Stimulated activated naive CD8-positive, alpha-beta T cell treated with anti-CD3 and anti-CD28 coated beads, Interleukin-15, amount 100 ng/mL, for 72 hours (primary cell): ENCODE data around the gene AOAH.

ENCODE experiments used
- ATAC-seq: fragments of 150-1000 bp; cut with Tn5 transposase; 2 replicates; pipeline ENCODE4 v1.10.0; 2021; ENCODE audit warnings: mild to moderate bottlenecking, moderate library complexity
- DNase-seq, 2 donors: peaks; one replicate each; pipeline ENCODE4 v3.0.0; 2021 to 2022
- H3K27ac Mint-ChIP-seq, 2 donors: one replicate each; pipeline ENCODE4 v1.8.0; 2022; ENCODE audit warnings: mild to moderate bottlenecking in 2 of 2, mixed read lengths in 2 of 2, moderate library complexity in 2 of 2
- H3K27me3 Mint-ChIP-seq: one replicate; pipeline ENCODE4 v1.8.0; 2022; ENCODE audit warnings: mixed read lengths
- H3K4me1 Mint-ChIP-seq: one replicate; pipeline ENCODE4 v1.8.0; 2022; ENCODE audit warnings: mild to moderate bottlenecking, mixed read lengths
- H3K4me3 Mint-ChIP-seq, 2 donors: one replicate each; pipeline ENCODE4 v1.8.0; 2022; ENCODE audit warnings: mild to moderate bottlenecking in 2 of 2, mixed read lengths in 2 of 2, moderate library complexity in 1 of 2
- H3K9me3 Mint-ChIP-seq, 2 donors: one replicate each; pipeline ENCODE4 v1.8.0; 2022; ENCODE audit warnings: mixed read lengths in 2 of 2

AOAH gene, protein sequence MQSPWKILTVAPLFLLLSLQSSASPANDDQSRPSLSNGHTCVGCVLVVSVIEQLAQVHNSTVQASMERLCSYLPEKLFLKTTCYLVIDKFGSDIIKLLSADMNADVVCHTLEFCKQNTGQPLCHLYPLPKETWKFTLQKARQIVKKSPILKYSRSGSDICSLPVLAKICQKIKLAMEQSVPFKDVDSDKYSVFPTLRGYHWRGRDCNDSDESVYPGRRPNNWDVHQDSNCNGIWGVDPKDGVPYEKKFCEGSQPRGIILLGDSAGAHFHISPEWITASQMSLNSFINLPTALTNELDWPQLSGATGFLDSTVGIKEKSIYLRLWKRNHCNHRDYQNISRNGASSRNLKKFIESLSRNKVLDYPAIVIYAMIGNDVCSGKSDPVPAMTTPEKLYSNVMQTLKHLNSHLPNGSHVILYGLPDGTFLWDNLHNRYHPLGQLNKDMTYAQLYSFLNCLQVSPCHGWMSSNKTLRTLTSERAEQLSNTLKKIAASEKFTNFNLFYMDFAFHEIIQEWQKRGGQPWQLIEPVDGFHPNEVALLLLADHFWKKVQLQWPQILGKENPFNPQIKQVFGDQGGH

DNA sequence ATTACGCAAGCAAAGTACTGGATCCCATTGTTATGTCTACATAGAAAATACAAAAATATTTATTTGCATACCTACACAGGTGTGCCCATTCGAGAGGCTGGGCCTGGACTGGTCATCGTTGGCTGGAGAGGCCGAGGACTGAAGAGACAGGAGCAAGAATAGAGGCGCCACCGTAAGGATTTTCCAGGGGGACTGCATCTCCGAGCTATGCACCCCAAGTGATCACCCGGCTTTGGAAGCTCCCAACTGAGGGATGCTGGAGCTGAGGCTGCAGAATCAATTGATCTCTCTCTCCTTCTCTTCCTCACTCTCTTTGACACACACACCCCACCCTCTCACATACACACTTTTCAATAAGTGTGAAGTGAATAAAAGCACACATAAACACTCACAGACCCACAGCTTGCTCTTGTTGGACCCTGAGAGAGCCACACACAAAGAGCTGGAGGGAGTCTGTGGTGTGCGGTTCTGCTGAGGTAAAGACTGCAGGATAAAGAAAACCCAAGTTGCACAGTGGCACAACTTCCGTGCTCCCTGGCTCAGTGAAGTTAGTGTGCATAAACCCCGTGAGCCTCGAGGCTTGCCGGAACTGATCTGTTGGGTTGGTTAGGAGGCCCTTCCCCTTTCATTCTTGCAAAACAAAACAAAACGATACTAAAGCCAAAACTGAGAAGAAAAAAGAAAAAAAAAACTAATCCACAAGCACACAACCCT, at the start of gene AOAH:
Gene AOAH, minus strand, starts transcription at position 544 of the 714 bp plus-strand sequence. Its CDS starts 346 bp downstream, at position 198.
- peak; percentile 70 to 87 for DNase-seq
- Mint-ChIP-seq H3K27ac (peak within 1 kb of the TSS; percentile 83 to 93), H3K4me1 (peaks cover 79% of the 10 kb centered on the region), H3K4me3 (peak within 1 kb of the TSS; percentile 80 to 87), H3K27me3 (no peaks in the 10 kb centered on the region), H3K9me3 (peaks cover 0 to 5% of the 10 kb centered on the region in 2 donors)
- ATAC-seq: peak; percentile 88

DNA sequence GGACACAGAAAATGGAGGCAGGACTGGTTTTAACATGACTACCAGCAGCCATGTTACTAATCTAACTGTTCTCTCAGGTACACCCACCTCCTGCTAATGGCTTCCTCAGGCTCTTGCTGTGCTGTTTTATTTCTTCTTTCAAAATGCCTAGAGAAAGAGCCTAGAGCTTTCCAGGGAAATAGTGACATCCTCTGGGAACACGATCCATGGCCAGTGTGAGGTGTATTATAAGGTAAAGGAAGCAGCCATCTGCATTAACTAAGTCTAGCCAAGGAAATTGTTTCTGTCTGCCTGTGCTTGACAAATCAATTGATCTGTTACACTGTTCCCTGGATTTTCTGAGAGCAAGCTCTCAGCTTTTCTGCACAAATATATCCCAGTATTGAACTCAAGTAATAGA, 42.2 kb upstream of the AOAH start:
- no peak for ATAC-seq
- Mint-ChIP-seq H3K4me1 (peaks cover 51% of the 10 kb centered on the region), H3K27me3 (no peaks in the 10 kb centered on the region), H3K9me3 (peaks cover 5 to 7% of the 10 kb centered on the region in 2 donors), H3K4me3 (no peak overlapping the region), H3K27ac (no peak overlapping the region)
- no peak for DNase-seq

DNA sequence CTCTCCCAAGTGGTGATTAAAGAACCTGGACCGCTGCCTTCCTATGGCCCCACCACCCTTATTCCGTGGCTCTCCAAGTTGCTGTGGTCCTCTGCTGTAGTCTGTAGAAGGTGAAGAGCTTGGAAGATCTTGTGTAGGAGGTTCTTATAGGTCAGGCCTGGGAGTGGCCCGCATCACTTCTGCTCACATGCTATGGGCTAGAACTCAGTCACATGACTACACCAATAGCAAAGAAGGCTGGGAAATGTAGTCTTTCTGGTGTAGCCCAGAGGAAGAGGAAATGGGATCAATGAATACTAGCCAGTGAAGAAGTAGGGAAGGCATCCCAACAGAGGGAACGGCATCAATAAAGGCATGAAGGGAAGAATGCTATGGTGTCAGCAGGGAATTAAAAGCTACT, 41.3 kb upstream of the AOAH start:
- Mint-ChIP-seq H3K9me3 (peaks cover 5 to 7% of the 10 kb centered on the region in 2 donors), H3K4me1 (peaks cover 55% of the 10 kb centered on the region), H3K27ac (peak overlapping the region in 1 of 2 donors; percentile 23), H3K27me3 (no peaks in the 10 kb centered on the region), H3K4me3 (peak overlapping the region; percentile 11 to 22)
- no peak for DNase-seq
- ATAC-seq: peak; percentile 73

DNA sequence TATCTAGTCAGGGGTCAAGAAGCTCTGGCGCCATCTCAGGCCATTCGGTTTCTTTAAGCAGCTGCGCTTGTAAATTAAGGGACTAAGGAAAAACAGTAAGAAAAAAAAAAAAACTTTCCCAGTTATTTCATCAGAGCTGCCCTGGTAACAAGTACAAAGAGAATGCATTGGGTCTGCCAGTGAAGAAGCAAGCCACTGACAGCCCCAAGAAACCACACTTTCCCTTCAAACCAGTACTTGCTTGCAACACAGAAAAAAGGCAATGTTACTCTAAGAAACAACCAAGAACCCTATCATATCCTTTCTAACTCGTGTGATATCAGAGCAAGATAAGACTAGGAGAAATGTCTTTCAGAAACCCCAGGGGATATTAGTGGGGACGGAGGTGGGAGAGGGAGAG, 40.6 kb upstream of the AOAH start:
- peak overlapping the region in 1 of 2 donors; percentile 52 for H3K4me3 Mint-ChIP-seq
- peaks cover 5 to 7% of the 10 kb centered on the region in 2 donors for H3K9me3 Mint-ChIP-seq
- DNase-seq (no peak), ATAC-seq (peak; percentile 28)
- H3K4me1 Mint-ChIP-seq: peaks cover 54% of the 10 kb centered on the region
- no peak overlapping the region for H3K27ac Mint-ChIP-seq
- no peaks in the 10 kb centered on the region for H3K27me3 Mint-ChIP-seq

DNA sequence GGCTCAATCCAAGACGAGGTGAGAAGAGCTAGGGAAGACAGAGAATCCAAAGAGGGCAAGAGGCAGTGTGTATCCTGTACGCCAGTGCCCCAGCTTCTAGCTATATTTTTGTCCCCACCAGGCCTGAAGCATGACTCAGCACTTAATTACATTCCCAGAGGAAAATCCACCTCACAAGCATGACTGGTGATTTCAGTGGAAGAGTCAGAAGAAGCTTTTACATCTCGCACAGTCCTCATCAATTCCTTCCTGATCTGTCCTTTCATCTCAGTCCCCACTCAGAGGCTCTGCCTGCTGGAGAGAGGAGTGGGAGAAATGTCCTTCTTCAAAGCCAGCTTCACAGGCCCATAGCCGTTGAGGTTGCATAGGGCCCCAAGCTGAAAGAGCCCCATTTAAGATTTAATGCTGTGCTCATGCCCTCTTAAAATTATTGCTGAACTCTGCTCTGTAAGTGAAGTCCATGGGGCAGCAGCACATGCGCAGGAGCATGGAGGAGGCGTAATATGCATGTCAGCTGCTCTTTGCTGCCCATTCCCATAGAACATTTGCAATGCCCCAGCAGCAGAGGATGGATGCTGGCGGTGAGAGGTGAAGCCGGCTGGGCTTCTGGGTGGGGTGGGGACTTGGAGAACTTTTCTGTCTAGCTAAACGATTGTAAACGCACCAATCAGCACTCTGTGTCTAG, 39.0 kb upstream of the AOAH start:
- no peak overlapping the region for H3K4me3 Mint-ChIP-seq
- H3K4me1 Mint-ChIP-seq: peaks cover 47% of the 10 kb centered on the region
- no peak for ATAC-seq
- H3K9me3 Mint-ChIP-seq: peaks cover 5 to 7% of the 10 kb centered on the region in 2 donors
- H3K27me3 Mint-ChIP-seq: no peaks in the 10 kb centered on the region
- no peak for DNase-seq
- no peak overlapping the region for H3K27ac Mint-ChIP-seq

DNA sequence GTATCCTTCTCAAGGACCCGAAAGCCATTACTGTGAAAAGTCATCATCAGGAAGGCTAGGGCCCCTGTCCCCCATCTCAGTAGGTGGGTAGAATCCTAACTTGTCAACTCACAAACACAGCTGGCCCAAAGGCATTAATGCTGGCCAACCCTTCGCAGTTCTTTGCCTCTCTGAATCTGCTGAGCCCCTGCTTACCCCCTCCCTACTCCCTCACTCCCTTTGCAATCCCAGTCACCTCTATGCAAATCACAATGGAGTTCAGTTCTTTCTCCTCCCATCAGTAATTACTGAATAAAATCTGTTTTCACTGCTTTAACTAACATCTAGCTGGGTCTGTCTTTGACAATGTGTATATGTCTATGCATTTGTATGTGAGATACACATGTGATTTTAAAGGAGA, 38.1 kb upstream of the AOAH start:
- ATAC-seq (no peak), DNase-seq (no peak)
- Mint-ChIP-seq H3K4me1 (peaks cover 47% of the 10 kb centered on the region), H3K9me3 (peaks cover 5 to 7% of the 10 kb centered on the region in 2 donors), H3K27me3 (no peaks in the 10 kb centered on the region), H3K4me3 (no peak overlapping the region), H3K27ac (no peak overlapping the region)

DNA sequence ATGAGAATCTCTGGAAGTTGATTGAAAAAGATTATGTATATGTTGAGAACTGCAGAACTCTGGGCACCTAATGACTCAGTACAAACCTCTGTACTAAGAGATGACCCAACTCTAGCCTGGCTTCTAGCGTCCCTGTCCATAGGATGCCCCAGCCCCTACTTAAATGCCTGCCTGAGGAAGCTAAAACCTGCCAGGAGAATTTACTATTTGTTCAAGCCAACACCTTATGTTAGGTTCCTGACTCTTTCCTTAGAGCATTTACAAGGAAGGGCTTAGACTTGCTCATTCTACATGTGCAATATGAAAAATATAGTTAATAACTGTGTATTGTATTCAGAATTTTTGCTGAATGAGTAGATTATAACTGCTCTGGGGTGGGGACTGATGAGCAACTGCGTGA, 37.5 kb upstream of the AOAH start:
- Mint-ChIP-seq H3K27ac (no peak overlapping the region), H3K9me3 (peaks cover 5 to 7% of the 10 kb centered on the region in 2 donors), H3K4me1 (peaks cover 43% of the 10 kb centered on the region), H3K4me3 (no peak overlapping the region), H3K27me3 (no peaks in the 10 kb centered on the region)
- DNase-seq (no peak), ATAC-seq (no peak)

DNA sequence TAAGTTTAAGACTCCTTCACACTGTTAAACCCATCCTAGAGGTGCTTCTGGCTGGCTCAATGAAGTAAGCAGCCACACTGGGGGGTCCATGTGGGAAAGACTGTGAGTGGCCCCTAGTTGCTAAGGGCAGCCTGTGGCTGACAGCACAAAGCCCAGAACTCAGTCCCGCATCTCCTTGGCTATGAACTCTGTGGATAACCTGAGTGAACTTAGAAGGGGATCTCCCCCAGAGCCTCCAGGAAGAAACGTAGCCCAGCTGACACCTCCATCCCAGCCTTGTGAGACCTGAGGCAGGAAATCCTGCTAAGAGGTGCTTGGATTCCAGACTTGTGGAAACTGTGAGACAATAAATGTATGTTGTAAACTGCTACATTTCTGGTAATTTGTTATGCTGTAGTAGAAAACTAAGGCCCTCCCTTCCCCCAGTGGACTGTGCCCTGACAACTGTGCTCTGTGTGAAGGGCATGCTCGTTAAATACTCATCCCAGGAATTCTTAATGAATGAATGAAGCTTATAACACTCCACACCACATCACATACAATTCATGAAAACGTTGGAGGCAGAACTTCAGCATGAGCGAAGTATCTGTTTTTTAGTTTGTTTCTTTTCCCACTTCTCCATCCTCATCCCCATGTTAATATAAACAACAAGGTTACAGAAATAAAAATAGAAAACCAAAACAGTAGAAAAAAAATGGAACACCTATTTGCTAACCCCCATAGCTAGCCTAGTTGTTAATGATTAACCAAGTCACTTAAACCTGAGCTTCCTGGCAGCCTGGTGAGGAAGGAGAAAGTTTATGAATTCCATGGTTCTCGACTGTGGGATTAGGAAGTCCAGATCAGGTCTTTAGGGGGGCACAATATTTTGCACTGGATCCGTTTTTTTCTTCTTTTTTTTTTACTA, 36.8 kb upstream of the AOAH start:
- no peak overlapping the region for H3K27ac Mint-ChIP-seq
- H3K27me3 Mint-ChIP-seq: no peaks in the 10 kb centered on the region

DNA sequence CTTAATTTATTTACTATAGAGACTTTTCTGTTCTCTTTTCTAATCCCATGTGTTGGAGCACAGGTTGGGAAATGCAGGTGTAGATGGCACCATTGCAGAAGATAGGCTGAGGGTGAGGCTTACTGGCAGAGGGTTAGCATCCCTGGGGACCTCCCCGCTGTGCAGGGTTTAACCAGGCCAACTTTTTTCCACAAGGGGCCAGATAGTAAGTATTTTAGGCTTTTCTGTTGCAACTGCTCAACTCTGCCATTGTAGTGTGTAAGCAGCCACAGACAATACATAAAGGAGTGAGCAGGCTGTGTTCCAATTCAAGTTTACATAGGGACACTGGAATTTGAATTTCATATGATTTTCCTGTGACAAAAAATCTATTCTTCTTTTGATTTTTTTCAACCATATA, 34.6 kb upstream of the AOAH start:
- no peaks in the 10 kb centered on the region for H3K9me3 Mint-ChIP-seq
- ATAC-seq: no peak
- no peak for DNase-seq
- H3K4me1 Mint-ChIP-seq: peaks cover 14% of the 10 kb centered on the region
- H3K27me3 Mint-ChIP-seq: no peaks in the 10 kb centered on the region
- H3K27ac Mint-ChIP-seq: no peak overlapping the region
- no peak overlapping the region for H3K4me3 Mint-ChIP-seq

More for the DNA sequence above, 36.8 kb upstream of the AOAH start:
- no peak for DNase-seq
- peaks cover 36% of the 10 kb centered on the region for H3K4me1 Mint-ChIP-seq
- H3K9me3 Mint-ChIP-seq: peaks cover 5 to 7% of the 10 kb centered on the region in 2 donors
- H3K4me3 Mint-ChIP-seq: no peak overlapping the region
- ATAC-seq: no peak

DNA sequence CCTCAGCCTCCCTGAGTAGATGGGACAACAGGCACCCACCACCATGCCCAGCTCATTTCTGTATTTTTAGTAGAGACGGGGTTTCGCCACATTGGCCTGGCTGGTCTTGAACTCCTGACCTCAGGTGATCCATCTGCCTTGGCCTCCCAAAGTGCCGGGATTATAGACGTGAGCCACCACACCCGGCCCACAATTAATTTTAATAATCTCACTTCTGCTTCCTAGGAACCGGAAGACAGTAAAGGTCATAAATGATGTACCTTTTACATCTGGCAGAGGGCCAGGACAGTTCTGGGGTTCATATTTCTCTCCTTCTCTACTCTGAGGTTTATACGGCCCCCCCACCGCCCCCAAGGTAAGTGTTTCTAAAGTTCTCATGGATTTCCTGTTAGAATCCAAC, 31.2 kb upstream of the AOAH start:
- ATAC-seq (no peak), DNase-seq (no peak)
- Mint-ChIP-seq H3K27me3 (no peaks in the 10 kb centered on the region), H3K4me1 (peaks cover 2% of the 10 kb centered on the region), H3K4me3 (no peak overlapping the region), H3K9me3 (no peaks in the 10 kb centered on the region), H3K27ac (no peak overlapping the region)

DNA sequence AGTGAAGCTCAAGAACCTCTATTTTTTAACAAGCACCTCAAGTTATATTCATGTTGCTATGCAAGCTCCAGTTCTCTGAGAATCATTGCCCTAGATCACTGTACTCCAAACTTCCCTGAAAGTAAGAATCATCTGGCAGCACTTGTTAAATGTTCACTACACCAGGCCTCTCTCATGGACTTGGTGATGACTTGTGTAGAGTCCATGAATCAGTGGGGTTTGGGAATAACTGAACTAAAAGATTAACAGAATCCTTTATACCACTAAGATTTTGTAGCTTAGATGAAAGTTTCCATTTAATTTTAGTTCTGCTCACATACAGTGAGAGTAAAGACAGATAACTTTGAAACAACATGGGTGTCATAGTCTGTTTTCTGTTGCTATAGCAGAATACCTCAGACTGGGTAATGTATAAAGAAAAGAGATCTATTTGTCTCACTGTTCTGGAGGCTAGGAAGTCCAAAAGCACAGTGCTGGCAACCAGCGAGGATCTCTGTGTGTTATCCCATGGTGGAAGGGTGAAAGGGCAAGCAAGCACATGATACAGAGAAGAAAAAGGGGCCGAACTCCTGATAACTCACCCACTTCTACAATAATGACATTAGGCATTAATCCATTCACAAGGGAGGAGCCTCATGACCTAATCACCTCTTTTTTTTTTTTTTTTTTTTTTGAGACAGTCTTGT, 27.9 kb upstream of the AOAH start:
- H3K9me3 Mint-ChIP-seq: no peaks in the 10 kb centered on the region
- H3K4me1 Mint-ChIP-seq: peaks cover 30% of the 10 kb centered on the region

DNA sequence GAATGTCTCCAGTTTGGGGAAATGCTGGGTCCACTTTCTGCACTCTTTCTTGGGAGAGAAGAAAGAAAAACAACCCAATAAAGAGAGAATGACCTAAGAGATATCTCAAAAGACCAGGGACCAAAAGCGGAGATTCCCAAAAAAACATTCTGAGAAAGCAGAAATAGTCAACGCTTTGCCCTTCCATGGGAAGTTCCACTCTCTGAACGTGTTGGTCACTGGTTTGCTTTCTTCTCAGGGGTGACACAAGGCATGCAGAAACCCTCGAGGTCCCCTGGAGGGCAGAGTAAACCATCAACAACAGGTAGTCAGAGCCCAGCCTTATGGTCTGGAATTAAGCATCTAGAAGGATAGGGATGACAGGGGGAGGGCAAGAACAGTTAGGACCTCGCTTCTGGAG, 26.2 kb upstream of the AOAH start:
- no peak overlapping the region for H3K4me3 Mint-ChIP-seq
- ATAC-seq: no peak
- H3K4me1 Mint-ChIP-seq: peaks cover 47% of the 10 kb centered on the region

More for the DNA sequence above, 27.9 kb upstream of the AOAH start:
- no peak for ATAC-seq
- no peak overlapping the region for H3K4me3 Mint-ChIP-seq
- no peak overlapping the region for H3K27ac Mint-ChIP-seq
- no peak for DNase-seq
- no peaks in the 10 kb centered on the region for H3K27me3 Mint-ChIP-seq

DNA sequence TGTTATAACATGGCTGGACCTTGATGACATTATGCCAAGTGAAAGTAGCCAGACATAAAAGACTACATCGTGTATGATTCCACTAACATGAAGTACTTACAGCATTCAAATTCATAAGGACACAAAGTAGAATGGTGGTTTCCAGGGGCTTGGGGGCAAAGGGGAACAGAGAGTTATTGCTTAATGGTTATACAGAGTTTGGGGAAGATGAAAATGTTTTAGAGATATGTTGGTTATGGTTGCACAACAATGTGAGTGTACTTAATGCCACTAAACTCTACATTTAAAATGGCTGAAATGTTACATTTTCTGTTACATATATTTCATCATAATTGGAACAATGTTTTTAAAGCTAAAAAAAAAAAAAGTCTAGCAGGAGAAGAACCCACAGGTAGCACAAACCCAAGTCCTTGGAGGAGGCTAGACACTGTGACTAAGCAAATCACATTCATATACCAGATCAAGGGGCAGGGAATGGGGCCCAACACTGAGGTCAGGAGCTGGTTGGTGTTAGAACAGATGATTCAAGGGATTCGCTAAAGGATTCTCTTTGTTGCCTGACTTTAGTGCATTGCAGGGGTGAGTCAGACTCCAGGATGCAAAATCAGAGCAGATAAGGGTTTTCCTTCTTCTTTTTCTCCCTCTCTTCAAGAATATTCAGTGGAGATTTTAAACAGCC, 25.1 kb upstream of the AOAH start:
- no peaks in the 10 kb centered on the region for H3K9me3 Mint-ChIP-seq
- no peaks in the 10 kb centered on the region for H3K27me3 Mint-ChIP-seq
- ATAC-seq (no peak), DNase-seq (no peak)
- peak overlapping the region; percentile 22 to 82 for H3K27ac Mint-ChIP-seq
- peaks cover 51% of the 10 kb centered on the region for H3K4me1 Mint-ChIP-seq
- H3K4me3 Mint-ChIP-seq: no peak overlapping the region

More for the DNA sequence above, 26.2 kb upstream of the AOAH start:
- H3K27me3 Mint-ChIP-seq: no peaks in the 10 kb centered on the region
- no peaks in the 10 kb centered on the region for H3K9me3 Mint-ChIP-seq
- no peak for DNase-seq
- no peak overlapping the region for H3K27ac Mint-ChIP-seq
